Measurements from ENCODE around the gene VDR. TPM values are rescaled to one million over a fixed set of nuclear protein-coding genes. Genes with fewer than 3 reads are reported as not detected.

VDR gene
- total RNA-seq = 1 to 10 TPM; 3.5 to 5.2 (median 3.9) TPM

GRCh38 chr12:47904713-47905709, at the start of gene VDR:
Gene VDR (minus strand): TSS chr12:47904994. CDS start chr12:47879113, 25,881 bp downstream.
- H3K9me3 ChIP-seq = no peaks in the 10 kb centered on the region
- TF ChIP-seq POLR2A (IDR thresholded peaks at IDR 0.05) = peak in 1 of 2 donors; percentile 73
- TF ChIP-seq, protein P1, sequence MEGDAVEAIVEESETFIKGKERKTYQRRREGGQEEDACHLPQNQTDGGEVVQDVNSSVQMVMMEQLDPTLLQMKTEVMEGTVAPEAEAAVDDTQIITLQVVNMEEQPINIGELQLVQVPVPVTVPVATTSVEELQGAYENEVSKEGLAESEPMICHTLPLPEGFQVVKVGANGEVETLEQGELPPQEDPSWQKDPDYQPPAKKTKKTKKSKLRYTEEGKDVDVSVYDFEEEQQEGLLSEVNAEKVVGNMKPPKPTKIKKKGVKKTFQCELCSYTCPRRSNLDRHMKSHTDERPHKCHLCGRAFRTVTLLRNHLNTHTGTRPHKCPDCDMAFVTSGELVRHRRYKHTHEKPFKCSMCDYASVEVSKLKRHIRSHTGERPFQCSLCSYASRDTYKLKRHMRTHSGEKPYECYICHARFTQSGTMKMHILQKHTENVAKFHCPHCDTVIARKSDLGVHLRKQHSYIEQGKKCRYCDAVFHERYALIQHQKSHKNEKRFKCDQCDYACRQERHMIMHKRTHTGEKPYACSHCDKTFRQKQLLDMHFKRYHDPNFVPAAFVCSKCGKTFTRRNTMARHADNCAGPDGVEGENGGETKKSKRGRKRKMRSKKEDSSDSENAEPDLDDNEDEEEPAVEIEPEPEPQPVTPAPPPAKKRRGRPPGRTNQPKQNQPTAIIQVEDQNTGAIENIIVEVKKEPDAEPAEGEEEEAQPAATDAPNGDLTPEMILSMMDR (IDR thresholded peaks at IDR 0.05) = peak in 5 of 6 experiments; percentile 19 to 59 (median 49)
- WGBS, 2 donors = 2% methylated on average over 29 to 53 of the region's 79 CpGs
- H3K4me1 ChIP-seq = peaks cover 9 to 11% of the 10 kb centered on the region in 2 donors
- intact Hi-C loops (cut with DNase I) = loop anchor here (5.0 kb wide), 1 partner anchor 42 kb away; no protein-coding TSS in a partner anchor
- H3K36me3 ChIP-seq = no peaks in the 10 kb centered on the region
- H3K27ac ChIP-seq = peak within 1 kb of the TSS; percentile 68 to 74 (median 73)
- peak within 1 kb of the TSS; percentile 44 to 91 (median 81) for H3K4me3 ChIP-seq (replicated peaks in 1 of 3)
- DNase-seq = peak; percentile 85 to 88
- no peaks in the 10 kb centered on the region for H3K27me3 ChIP-seq

GRCh38 chr12:47954058-47954457, 49.3 kb upstream of the VDR start:
- no peak for TF ChIP-seq POLR2A (IDR thresholded peaks at IDR 0.05)
- TF ChIP-seq, protein P1 (IDR thresholded peaks at IDR 0.05) = no peak
- Histone ChIP-seq H3K4me1 (peaks cover 0 to 5% of the 10 kb centered on the region in 2 donors), H3K27me3 (no peaks in the 10 kb centered on the region), H3K36me3 (no peaks in the 10 kb centered on the region), H3K27ac (no peak overlapping the region), H3K4me3 (replicated peaks in 1 of 3) (no peak overlapping the region), H3K9me3 (no peaks in the 10 kb centered on the region)
- intact Hi-C loops (cut with DNase I) = no loop called here
- 89 to 91% methylated on average over 8 of the region's 8 CpGs for WGBS, 2 donors
- DNase-seq = no peak

DNA sequence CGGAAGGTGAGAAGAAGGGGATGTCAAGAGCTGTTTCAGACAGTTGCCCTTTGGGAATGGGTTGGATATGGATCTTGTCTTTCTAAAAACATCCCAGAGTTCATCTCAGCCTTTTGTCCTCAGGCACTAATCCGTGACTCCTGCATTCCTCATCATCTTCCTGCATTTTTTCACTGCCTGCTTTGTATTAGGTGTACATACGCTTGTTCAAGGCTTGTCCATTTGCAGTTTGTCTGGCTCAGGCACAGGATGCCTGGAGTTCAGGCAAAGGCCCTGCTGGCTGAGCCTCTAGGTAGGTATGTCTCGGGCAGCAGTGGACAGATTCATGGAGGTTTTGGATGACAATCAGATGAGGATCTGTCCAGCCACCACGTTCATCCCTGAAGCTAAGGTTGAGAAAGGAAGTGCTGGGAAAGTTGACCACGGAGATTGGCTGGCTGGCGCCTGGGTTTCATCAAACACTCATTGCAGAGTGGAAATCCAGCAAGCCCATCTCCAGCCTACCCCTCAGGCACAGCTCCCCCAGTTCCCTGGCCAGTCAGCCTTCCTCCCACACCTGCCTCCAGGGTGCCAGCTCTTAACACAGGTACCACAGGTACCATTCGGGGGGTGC, 46.2 kb upstream of the VDR start:
- TF ChIP-seq POLR2A (IDR thresholded peaks at IDR 0.05) = no peak
- TF ChIP-seq, protein P1 (IDR thresholded peaks at IDR 0.05) = no peak
- Histone ChIP-seq H3K36me3 (no peaks in the 10 kb centered on the region), H3K4me1 (peaks cover 0 to 5% of the 10 kb centered on the region in 2 donors), H3K9me3 (no peaks in the 10 kb centered on the region), H3K27ac (no peak overlapping the region), H3K27me3 (no peaks in the 10 kb centered on the region), H3K4me3 (replicated peaks in 1 of 3) (no peak overlapping the region)
- WGBS, 2 donors = 82 to 88% methylated on average over 7 to 8 of the region's 8 CpGs
- intact Hi-C loops (cut with DNase I) = no loop called here
- no peak for DNase-seq

DNA sequence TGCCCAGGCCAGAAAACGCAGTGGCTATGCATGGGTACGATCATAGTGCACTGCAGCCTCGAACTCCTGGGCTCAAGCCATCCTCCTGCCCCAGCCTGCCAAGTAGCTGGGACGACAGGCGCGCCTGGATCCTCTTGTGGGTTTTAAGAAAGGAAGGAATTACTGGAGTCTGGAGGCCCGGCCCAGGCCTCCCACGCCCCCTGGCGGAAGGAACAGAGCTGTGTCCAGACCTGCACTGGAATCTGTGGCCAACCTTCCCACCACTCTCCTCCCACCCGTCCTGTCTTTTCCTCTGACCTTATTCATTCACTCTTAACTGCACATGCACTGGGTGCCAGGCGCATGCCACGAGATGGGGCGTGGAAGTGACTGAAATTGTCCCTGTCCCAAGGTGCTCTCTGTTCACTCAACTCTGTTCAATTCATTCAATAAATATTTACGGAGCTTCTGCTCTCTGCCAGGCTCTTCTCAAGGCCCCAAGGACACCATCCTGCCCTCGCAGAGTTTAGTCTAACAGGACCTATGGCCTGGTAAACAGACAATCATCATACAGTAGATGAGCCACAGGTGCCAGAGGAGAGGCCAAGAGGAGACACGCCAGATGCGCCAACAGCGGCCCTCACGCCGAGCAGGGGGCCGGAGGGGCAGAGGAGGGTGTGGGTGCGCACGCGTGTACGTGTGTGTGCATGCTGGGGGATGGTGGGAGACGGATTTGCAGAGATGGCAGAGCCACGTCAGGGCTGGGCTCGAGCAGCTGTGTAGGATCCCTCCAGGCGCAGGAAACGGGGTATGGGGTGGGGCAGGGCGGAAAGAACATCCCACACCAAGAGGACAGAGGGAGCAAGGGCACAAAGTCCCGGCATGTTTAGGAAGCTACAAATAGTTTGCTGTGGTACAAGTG, 44.9 kb upstream of the VDR start:
- Histone ChIP-seq H3K27me3 (no peaks in the 10 kb centered on the region), H3K9me3 (no peaks in the 10 kb centered on the region), H3K4me1 (peaks cover 0 to 5% of the 10 kb centered on the region in 2 donors), H3K27ac (no peak overlapping the region), H3K36me3 (no peaks in the 10 kb centered on the region), H3K4me3 (replicated peaks in 1 of 3) (no peak overlapping the region)
- intact Hi-C loops (cut with DNase I) = loop anchor here (5.0 kb wide), 1 partner anchor 42 kb away; no protein-coding TSS in a partner anchor
- 59% methylated on average over 32 of the region's 32 CpGs for WGBS, 2 donors
- DNase-seq = peak; percentile 75 to 80
- TF ChIP-seq, protein P1 (IDR thresholded peaks at IDR 0.05) = peak; percentile 71 to 83 (median 77)
- TF ChIP-seq POLR2A (IDR thresholded peaks at IDR 0.05) = no peak
